Thoracic aorta (tissue), 2 donors: Measurements from ENCODE around the gene PRTFDC1. TPM values are rescaled to one million over a fixed set of nuclear protein-coding genes. Genes with fewer than 3 reads are reported as not detected.

Source experiments
- ATAC-seq: fragments of 150-250 bp; one replicate; pipeline ENCODE4 v1.8.0; 2017; ENCODE audit warnings: low read depth; ENCODE audit not compliant: insufficient number of reproducible peaks, low FRiP score
- DNase-seq: peaks from one replicate; pipeline ENCODE4 v3.0.0-alpha.2; 2020; ENCODE audit warnings: low spot score
- H3K27ac ChIP-seq, 2 donors: fragments of 200-600 bp; sonication (generic); 1 replicate in 1 of 2; 2 replicates in 1 of 2; pipeline ENCODE4 v1.5.1; 2016; ENCODE audit warnings: mild to moderate bottlenecking in 2 of 2, moderate library complexity in 2 of 2
- H3K27me3 ChIP-seq: fragments of 200-600 bp; sonication (generic); replicated peaks from 2 replicates; pipeline ENCODE4 v1.6.0; 2016; ENCODE audit warnings: mild to moderate bottlenecking; ENCODE audit not compliant: insufficient read depth
- H3K36me3 ChIP-seq: fragments of 200-600 bp; sonication (generic); one replicate; pipeline ENCODE4 v1.5.1; 2016
- H3K4me1 ChIP-seq, 2 donors: fragments of 200-600 bp; sonication (generic); 1 replicate in 1 of 2; 2 replicates in 1 of 2; pipeline versions ENCODE4 v1.5.1 to v1.6.0; 2016; ENCODE audit warnings: low read depth in 2 of 2, mild to moderate bottlenecking in 1 of 2; ENCODE audit not compliant: control insufficient read depth in 1 of 2
- H3K4me3 ChIP-seq: fragments of 200-600 bp; sonication (generic); 2 replicates; pipeline ENCODE4 v1.5.1; 2016; ENCODE audit warnings: mild to moderate bottlenecking
- H3K9me3 ChIP-seq: fragments of 200-600 bp; sonication (generic); 2 replicates; pipeline ENCODE4 v1.5.1; 2016
- total RNA-seq, 2 donors: library from RNA; depleted of rRNA; stranded (reverse); fragments of >200 nt; gene quantifications; one replicate each; pipeline versions ENCODE4 v1.1.0 to v1.2.3, GENCODE V29; 2016
- TF ChIP-seq, protein P1 (sequence below): fragments of 200-600 bp; sonication (generic); IDR thresholded peaks from one replicate; pipeline ENCODE4 v1.5.1; 2019; ENCODE audit warnings: antibody characterized with exemption

Gene PRTFDC1
- total RNA-seq, 2 donors from 2014 or later, result 6.2 to 7.3 TPM

DNA sequence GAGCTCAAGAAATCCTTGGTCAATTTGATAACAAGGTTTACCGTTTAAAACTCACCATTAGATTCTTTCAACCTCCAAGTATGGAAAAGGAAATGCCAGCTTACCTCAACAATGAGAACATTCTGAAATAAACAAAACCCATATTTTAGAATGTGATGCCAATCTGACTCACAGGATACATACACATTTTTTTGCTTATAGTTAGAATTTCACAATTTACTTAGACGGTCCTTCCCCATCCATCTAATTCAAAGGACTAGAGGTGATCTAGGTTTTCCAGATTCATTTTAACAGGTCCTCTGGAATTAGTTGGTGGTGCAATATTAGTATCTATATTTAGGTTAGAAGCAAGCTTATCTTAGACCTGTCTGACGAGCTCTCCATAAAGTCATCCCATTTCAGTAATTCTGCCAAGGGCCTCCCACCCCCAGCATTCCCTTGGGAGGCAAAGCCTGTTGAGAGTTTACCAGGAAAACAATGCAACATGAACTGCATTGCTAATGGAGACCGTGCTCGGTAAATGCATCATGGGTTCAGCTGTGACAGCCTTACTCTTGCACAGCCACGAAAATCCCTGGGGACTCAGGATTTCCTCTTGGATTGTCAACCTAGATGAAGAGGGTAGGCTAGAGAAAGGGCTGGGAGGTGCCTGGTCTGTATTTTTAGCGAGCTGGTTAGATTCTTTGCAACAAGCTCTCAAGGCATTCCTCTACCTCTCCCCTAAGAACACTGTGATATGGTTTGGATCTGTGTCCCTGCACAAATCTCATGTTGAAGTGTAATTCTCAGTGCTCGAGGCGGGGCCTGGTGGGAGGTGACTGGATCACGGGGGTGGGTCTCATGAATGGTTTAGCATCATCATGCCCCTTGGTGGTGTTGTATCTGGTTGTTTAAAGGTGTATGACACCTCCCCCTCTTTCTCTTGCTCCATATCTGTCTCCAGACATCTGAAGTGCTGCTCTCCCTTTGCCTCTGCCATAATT is 93.8 kb downstream of the PRTFDC1 start:
- Histone ChIP-seq H3K27me3 (no peaks in the 10 kb centered on the region), H3K9me3 (no peaks in the 10 kb centered on the region), H3K4me1 (no peaks in the 10 kb centered on the region), H3K27ac (no peak overlapping the region), H3K4me3 (no peak overlapping the region), H3K36me3 (no peaks in the 10 kb centered on the region)
- ATAC-seq, result no peak
- DNase-seq, result no peak
- TF ChIP-seq, protein P1, sequence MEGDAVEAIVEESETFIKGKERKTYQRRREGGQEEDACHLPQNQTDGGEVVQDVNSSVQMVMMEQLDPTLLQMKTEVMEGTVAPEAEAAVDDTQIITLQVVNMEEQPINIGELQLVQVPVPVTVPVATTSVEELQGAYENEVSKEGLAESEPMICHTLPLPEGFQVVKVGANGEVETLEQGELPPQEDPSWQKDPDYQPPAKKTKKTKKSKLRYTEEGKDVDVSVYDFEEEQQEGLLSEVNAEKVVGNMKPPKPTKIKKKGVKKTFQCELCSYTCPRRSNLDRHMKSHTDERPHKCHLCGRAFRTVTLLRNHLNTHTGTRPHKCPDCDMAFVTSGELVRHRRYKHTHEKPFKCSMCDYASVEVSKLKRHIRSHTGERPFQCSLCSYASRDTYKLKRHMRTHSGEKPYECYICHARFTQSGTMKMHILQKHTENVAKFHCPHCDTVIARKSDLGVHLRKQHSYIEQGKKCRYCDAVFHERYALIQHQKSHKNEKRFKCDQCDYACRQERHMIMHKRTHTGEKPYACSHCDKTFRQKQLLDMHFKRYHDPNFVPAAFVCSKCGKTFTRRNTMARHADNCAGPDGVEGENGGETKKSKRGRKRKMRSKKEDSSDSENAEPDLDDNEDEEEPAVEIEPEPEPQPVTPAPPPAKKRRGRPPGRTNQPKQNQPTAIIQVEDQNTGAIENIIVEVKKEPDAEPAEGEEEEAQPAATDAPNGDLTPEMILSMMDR, result no peak

DNA sequence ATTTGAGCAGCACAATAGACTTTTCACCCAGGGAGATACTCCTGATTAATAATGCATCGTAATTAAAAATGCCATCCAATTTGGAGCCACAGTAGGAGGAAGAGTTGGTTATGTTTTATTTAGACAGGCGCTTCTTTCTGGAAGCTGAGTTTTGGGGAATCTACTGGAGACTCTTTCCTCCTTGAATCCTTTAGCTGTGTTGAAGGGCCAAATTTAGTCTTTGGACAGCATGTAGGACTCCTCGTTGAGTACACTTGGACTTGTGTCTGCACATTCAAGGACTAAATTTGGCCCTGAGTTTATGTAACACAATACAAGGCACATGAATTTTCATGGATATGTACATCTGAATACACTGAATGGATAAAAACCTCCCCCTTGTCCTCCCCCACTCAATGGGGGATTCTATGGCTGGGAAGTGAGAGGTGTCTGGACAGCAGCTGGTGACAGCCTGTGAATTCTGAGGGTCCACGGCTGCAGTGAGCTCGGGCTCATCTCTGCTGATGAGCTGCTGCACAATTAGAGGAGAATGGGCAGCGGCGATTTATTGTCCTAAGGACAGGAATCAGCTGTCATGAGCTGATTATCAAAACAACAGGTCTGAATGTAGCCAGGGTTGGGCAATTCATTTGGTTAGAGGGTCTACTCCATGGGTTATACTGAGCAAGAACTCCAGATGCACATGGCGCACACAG is 95.2 kb downstream of the PRTFDC1 start:
- TF ChIP-seq, protein P1, result no peak
- DNase-seq, result no peak

DNA sequence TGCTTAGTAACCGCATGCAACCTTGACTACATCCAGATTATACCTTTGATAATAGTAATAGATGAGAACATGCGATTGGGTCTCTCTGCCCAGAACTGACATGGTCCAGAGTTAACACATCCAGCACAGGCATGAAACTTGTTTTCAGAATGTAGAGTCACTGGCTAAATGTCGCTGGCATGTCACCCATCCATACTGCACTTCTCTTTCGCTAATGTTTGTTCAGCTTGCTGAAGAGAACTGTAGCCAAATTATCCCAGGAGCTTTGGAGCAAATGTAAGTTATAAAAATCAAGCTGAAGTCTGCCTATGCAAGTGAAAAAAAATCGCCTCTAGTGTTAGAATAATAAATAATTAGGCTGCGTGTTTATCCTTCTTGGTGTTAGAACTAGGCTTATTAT is 98.2 kb downstream of the PRTFDC1 start:
- H3K27ac ChIP-seq, result no peak overlapping the region
- H3K4me1 ChIP-seq, result peaks cover 0 to 4% of the 10 kb centered on the region in 2 donors
- H3K9me3 ChIP-seq, result no peaks in the 10 kb centered on the region
- no peaks in the 10 kb centered on the region for H3K36me3 ChIP-seq
- no peaks in the 10 kb centered on the region for H3K27me3 ChIP-seq
- TF ChIP-seq, protein P1, result no peak
- H3K4me3 ChIP-seq, result no peak overlapping the region
- DNase-seq, result no peak
- ATAC-seq, result no peak

More for the DNA sequence above, 95.2 kb downstream of the PRTFDC1 start:
- ATAC-seq, result no peak
- no peak overlapping the region for H3K27ac ChIP-seq
- H3K36me3 ChIP-seq, result no peaks in the 10 kb centered on the region
- no peaks in the 10 kb centered on the region for H3K27me3 ChIP-seq
- no peak overlapping the region for H3K4me3 ChIP-seq
- H3K4me1 ChIP-seq, result no peaks in the 10 kb centered on the region
- H3K9me3 ChIP-seq, result no peaks in the 10 kb centered on the region

DNA sequence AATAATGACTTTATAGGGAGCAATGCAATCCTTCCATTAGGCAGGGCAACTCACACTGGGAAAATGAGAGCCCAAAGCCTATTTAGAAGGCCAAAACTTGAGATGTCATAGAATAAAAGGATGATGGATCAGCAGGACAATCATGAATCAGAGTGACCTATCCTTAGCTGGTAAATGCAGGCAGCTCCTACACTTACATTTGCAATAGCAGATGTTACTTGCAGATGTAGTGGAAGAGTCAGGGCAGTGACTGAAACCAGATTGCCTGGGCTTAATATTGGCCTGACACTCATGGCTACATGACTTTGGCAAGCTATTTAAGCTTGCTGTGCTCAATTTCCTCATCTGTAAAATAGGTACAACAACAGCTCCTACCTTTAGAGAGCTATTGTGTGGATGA is 98.7 kb downstream of the PRTFDC1 start:
- ATAC-seq, result no peak
- TF ChIP-seq, protein P1, result no peak

DNA sequence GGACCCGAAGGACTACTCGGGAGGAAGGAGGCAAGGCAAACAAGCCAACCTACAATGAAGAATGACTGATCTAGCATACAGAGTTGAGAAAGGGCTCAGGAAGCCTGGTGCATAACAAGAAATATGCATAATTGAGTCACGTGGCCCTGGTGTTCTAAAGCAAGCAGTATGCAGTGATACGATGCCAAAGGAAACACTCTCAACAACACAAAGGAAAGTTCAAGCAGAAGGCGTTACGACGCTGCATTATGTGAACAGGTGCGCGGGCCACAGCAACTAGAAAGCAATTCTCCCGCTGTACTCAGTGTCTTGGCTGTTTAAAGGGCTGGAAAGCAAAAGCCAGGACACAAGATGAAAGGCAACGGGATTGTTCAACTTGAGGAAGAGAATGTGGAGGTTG is 100.8 kb downstream of the PRTFDC1 start:
- TF ChIP-seq, protein P1, result no peak

More for the DNA sequence above, 98.7 kb downstream of the PRTFDC1 start:
- Histone ChIP-seq H3K27ac (no peak overlapping the region), H3K4me1 (peaks cover 0 to 4% of the 10 kb centered on the region in 2 donors), H3K4me3 (no peak overlapping the region), H3K36me3 (no peaks in the 10 kb centered on the region), H3K27me3 (no peaks in the 10 kb centered on the region), H3K9me3 (no peaks in the 10 kb centered on the region)
- no peak for DNase-seq

More for the DNA sequence above, 100.8 kb downstream of the PRTFDC1 start:
- no peak for ATAC-seq
- Histone ChIP-seq H3K36me3 (no peaks in the 10 kb centered on the region), H3K27me3 (no peaks in the 10 kb centered on the region), H3K4me3 (peak overlapping the region; percentile 7), H3K4me1 (peaks cover 0 to 4% of the 10 kb centered on the region in 2 donors), H3K27ac (no peak overlapping the region), H3K9me3 (no peaks in the 10 kb centered on the region)
- no peak for DNase-seq
